GM19468 (cell line): ENCODE data around the gene BTC.
"Not testable (repeated sequence)": the region's sequence is repeated elsewhere in the genome, so short reads cannot be mapped to it uniquely, and the experiment has no call there.

Source experiments
- ATAC-seq: cut with Tn5 transposase; IDR thresholded peaks from one replicate; pipeline ENCODE4 v1.9.1; 2021; ENCODE audit warnings: mild to moderate bottlenecking, moderate library complexity, moderate number of reproducible peaks; ENCODE audit not compliant: unreplicated experiment; ENCODE audit errors: extremely low read depth

Gene BTC

GRCh38 chr4:74794382-74795010, at the start of gene BTC:
Gene BTC (minus strand): TSS chr4:74794523. CDS start chr4:74794325, 198 bp downstream.
- no peak for ATAC-seq

- ATAC-seq: no peak
These were observed 46.7 kb upstream of the BTC start for GRCh38 chr4:74840936-74841509.

- no peak for ATAC-seq
These were observed 44.5 kb upstream of the BTC start for GRCh38 chr4:74838746-74839370.

GRCh38 chr4:74830928-74831327, 36.6 kb upstream of the BTC start:
- ATAC-seq: no peak

- no peak for ATAC-seq
These were observed 28.9 kb upstream of the BTC start for GRCh38 chr4:74823194-74823593.

GRCh38 chr4:74822603-74823002, 28.3 kb upstream of the BTC start:
- no peak for ATAC-seq

- no peak for ATAC-seq
These were observed 27.2 kb upstream of the BTC start for GRCh38 chr4:74821541-74821940.

GRCh38 chr4:74814052-74814451, 19.7 kb upstream of the BTC start:
- ATAC-seq: no peak

- not testable (repeated sequence) for ATAC-seq
These were observed 17.7 kb upstream of the BTC start for GRCh38 chr4:74812056-74812455.

GRCh38 chr4:74805601-74806000, 11.3 kb upstream of the BTC start:
- no peak for ATAC-seq

- no peak for ATAC-seq
These were observed 6.0 kb upstream of the BTC start for GRCh38 chr4:74800310-74800709.

- ATAC-seq: no peak
These were observed 2.3 kb upstream of the BTC start for GRCh38 chr4:74796631-74797030.

- ATAC-seq: no peak
These were observed 454 bp downstream of the BTC start for GRCh38 chr4:74793757-74794381.

- no peak for ATAC-seq
These were observed 3.7 kb downstream of the BTC start for GRCh38 chr4:74790652-74791051.

GRCh38 chr4:74789518-74789917, 4.8 kb downstream of the BTC start:
- no peak for ATAC-seq

- no peak for ATAC-seq
These were observed 16.8 kb downstream of the BTC start for GRCh38 chr4:74777531-74777930.

- no peak for ATAC-seq
These were observed 21.5 kb downstream of the BTC start for GRCh38 chr4:74772783-74773182.

GRCh38 chr4:74772106-74772505, 22.2 kb downstream of the BTC start:
- no peak for ATAC-seq

- ATAC-seq: no peak
These were observed 24.0 kb downstream of the BTC start for GRCh38 chr4:74770226-74770910.

GRCh38 chr4:74768857-74769525, 25.3 kb downstream of the BTC start:
- no peak for ATAC-seq
